Chondrocyte (in vitro differentiated cells): ENCODE data around the gene CGREF1. TPM values are rescaled to one million over a fixed set of nuclear protein-coding genes. Genes with fewer than 3 reads are reported as not detected.

ENCODE experiments used
- DNase-seq: peaks from one replicate; pipeline ENCODE4 v3.0.0; 2021; ENCODE audit warnings: mixed read lengths, low spot score
- H3K27ac Mint-ChIP-seq: one replicate; pipeline ENCODE4 v1.8.0; 2021; ENCODE audit warnings: mild to moderate bottlenecking, moderate library complexity, mixed read lengths; ENCODE audit not compliant: unreplicated experiment
- H3K27me3 Mint-ChIP-seq: 2 replicates; pipeline ENCODE4 v1.8.0; 2021; ENCODE audit warnings: low read depth, mixed read lengths
- H3K36me3 Mint-ChIP-seq: 2 replicates; pipeline ENCODE4 v1.8.0; 2021; ENCODE audit warnings: low read depth, mixed read lengths
- H3K4me1 Mint-ChIP-seq: 2 replicates; pipeline ENCODE4 v1.8.0; 2021; ENCODE audit warnings: low read depth, mild to moderate bottlenecking, mixed read lengths
- H3K4me3 Mint-ChIP-seq: one replicate; pipeline ENCODE4 v1.8.0; 2021; ENCODE audit warnings: mild to moderate bottlenecking, moderate library complexity, mixed read lengths; ENCODE audit not compliant: unreplicated experiment
- H3K9me3 Mint-ChIP-seq: 2 replicates; pipeline ENCODE4 v1.8.0; 2021; ENCODE audit warnings: low read depth, mixed read lengths
- total RNA-seq: library from RNA; stranded (reverse); gene quantifications from 3 replicates; pipeline ENCODE4 v1.2.1, GENCODE V29; 2021
- TF ChIP-seq, protein P1 (sequence below): fragments of 200-600 bp; sonication (generic); IDR thresholded peaks from 2 replicates; pipeline ENCODE4 v1.5.0; 2021; ENCODE audit warnings: antibody characterized with exemption, mild to moderate bottlenecking, moderate library complexity

The CGREF1 gene
- total RNA-seq, 1 donor from 2014 or later, result 15.9 TPM

- Mint-ChIP-seq H3K27me3 (peaks cover 4% of the 10 kb centered on the region), H3K27ac (no peak overlapping the region), H3K4me1 (no peaks in the 10 kb centered on the region), H3K9me3 (no peaks in the 10 kb centered on the region), H3K4me3 (no peak overlapping the region), H3K36me3 (no peaks in the 10 kb centered on the region)
- DNase-seq, result no peak
- TF ChIP-seq, protein P1, sequence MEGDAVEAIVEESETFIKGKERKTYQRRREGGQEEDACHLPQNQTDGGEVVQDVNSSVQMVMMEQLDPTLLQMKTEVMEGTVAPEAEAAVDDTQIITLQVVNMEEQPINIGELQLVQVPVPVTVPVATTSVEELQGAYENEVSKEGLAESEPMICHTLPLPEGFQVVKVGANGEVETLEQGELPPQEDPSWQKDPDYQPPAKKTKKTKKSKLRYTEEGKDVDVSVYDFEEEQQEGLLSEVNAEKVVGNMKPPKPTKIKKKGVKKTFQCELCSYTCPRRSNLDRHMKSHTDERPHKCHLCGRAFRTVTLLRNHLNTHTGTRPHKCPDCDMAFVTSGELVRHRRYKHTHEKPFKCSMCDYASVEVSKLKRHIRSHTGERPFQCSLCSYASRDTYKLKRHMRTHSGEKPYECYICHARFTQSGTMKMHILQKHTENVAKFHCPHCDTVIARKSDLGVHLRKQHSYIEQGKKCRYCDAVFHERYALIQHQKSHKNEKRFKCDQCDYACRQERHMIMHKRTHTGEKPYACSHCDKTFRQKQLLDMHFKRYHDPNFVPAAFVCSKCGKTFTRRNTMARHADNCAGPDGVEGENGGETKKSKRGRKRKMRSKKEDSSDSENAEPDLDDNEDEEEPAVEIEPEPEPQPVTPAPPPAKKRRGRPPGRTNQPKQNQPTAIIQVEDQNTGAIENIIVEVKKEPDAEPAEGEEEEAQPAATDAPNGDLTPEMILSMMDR, result no peak
Observed at GRCh38 chr2:27152102-27152795, 33.3 kb upstream of the CGREF1 start.

DNA sequence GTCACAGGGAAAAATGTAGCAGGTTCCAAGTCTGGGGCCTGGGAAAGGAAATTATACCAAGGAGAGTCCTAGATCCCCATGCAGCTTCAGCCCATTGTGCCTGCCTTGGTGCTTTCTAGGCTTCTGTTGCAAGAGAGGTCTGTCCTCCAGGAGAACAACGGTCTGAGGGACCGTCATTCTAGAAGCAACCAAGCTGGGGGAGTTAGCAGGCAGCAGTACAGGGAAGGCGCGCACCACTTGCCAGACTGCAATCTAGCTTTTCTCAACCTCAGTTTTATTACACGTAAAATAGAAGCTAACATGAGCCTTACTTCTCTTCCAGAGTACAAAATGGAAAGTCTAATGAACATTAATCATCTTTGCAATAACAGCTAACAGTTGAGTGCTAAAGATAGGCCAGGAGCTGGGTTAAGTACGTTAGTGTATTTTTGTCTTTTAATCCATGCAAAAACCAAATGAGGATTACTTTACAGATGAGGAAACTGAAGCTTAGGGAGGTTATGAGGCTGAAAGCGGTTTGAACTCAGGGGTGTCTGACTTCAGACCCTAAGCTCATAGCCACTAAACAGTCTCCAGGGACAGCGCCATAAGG, 31.8 kb upstream of the CGREF1 start:
- Mint-ChIP-seq H3K4me3 (no peak overlapping the region), H3K27ac (no peak overlapping the region), H3K4me1 (no peaks in the 10 kb centered on the region), H3K36me3 (no peaks in the 10 kb centered on the region), H3K9me3 (no peaks in the 10 kb centered on the region), H3K27me3 (peaks cover 8% of the 10 kb centered on the region)
- TF ChIP-seq, protein P1, result no peak
- no peak for DNase-seq

- peak; percentile 90 for DNase-seq
- H3K27ac Mint-ChIP-seq, result no peak overlapping the region
- H3K4me3 Mint-ChIP-seq, result no peak overlapping the region
- H3K9me3 Mint-ChIP-seq, result no peaks in the 10 kb centered on the region
- no peaks in the 10 kb centered on the region for H3K36me3 Mint-ChIP-seq
- no peaks in the 10 kb centered on the region for H3K4me1 Mint-ChIP-seq
- peaks cover 11% of the 10 kb centered on the region for H3K27me3 Mint-ChIP-seq
- TF ChIP-seq, protein P1, result no peak
Observed at GRCh38 chr2:27149570-27150405, 30.9 kb upstream of the CGREF1 start.

- Mint-ChIP-seq H3K27me3 (peaks cover 11% of the 10 kb centered on the region), H3K36me3 (no peaks in the 10 kb centered on the region), H3K4me1 (no peaks in the 10 kb centered on the region), H3K4me3 (no peak within 1 kb of the TSS), H3K9me3 (no peaks in the 10 kb centered on the region), H3K27ac (no peak within 1 kb of the TSS)
- TF ChIP-seq, protein P1, result no peak
- DNase-seq, result peak; percentile 75
Observed at GRCh38 chr2:27148801-27149439, 30.0 kb upstream of the CGREF1 start, which contains the start of gene TCF23. Gene TCF23, plus strand, starts transcription at chr2:27149004. Its CDS starts 130 bp downstream, at chr2:27149134.

GRCh38 chr2:27147935-27148334, 29.0 kb upstream of the CGREF1 start:
- Mint-ChIP-seq H3K4me3 (no peak overlapping the region), H3K27me3 (peaks cover 18% of the 10 kb centered on the region)
- peak; percentile 20 for DNase-seq

More at GRCh38 chr2:27147935-27148334, 29.0 kb upstream of the CGREF1 start:
- H3K27ac Mint-ChIP-seq, result no peak overlapping the region
- H3K36me3 Mint-ChIP-seq, result peaks cover 1% of the 10 kb centered on the region
- H3K4me1 Mint-ChIP-seq, result no peaks in the 10 kb centered on the region
- TF ChIP-seq, protein P1, result no peak
- H3K9me3 Mint-ChIP-seq, result peaks cover 6% of the 10 kb centered on the region
